K562 (cell line): ENCODE data around the gene NRF1.

ENCODE experiments used
- CEBPB ChIP-seq: fragments of 450-650 bp; IDR thresholded peaks from 2 replicates; pipeline ENCODE4 v1.6.1; 2016; ENCODE audit warnings: missing genetic modification characterization, missing compliant biosample characterization
- CTCF ChIP-seq, 3 experiments: IDR thresholded peaks in 2 of 3; conservative IDR thresholded peaks in 1 of 3; 2 replicates each; pipeline ENCODE4 v1.5.1; 2011 to 2012; ENCODE audit warnings: low read length in 3 of 3, mild to moderate bottlenecking in 3 of 3, control low read depth in 2 of 3, improper control_type of control experiment in 1 of 3, inconsistent platforms in 1 of 3, low read depth in 1 of 3, mixed read lengths in 1 of 3, moderate library complexity in 1 of 3; ENCODE audit not compliant: insufficient read depth in 2 of 3
- E4F1 ChIP-seq: fragments of 250-450 bp; sonication (Bioruptor Pico); IDR thresholded peaks from 2 replicates; pipeline ENCODE4 v1.5.0; 2021; ENCODE audit warnings: mild to moderate bottlenecking, borderline replicate concordance
- MEF2D ChIP-seq: conservative IDR thresholded peaks from 2 replicates; pipeline ENCODE4 v1.6.1; 2016; ENCODE audit warnings: low read depth, missing genetic modification characterization, missing compliant biosample characterization
- ZNF311 ChIP-seq: fragments of 250-450 bp; sonication (Bioruptor Pico); IDR thresholded peaks from 2 replicates; pipeline ENCODE4 v1.4.0; 2020; ENCODE audit warnings: mild to moderate bottlenecking, moderate library complexity

GRCh38 chr7:129771201-129771927 lies 159.8 kb downstream of the NRF1 start:
- TF ChIP-seq CTCF (IDR thresholded peaks at IDR 0.05 in 2 of 3, conservative IDR thresholded peaks at IDR 0.05 in 1 of 3; ENCODE audit: insufficient read depth in 2 of 3, low read depth in 1 of 3, low read length in 3 of 3) (no peak), MEF2D (tag) (no peak), E4F1 (CRISPR knock-in tag) (no peak), ZNF311 (CRISPR knock-in tag) (no peak), CEBPB (tag) (no peak)
